ENCODE results near the gene SYTL5. TPM values are rescaled to one million over a fixed set of nuclear protein-coding genes. Genes with fewer than 3 reads are reported as not detected.

The SYTL5 gene
- total RNA-seq, 2 experiments from 2014 or later: not detected

GRCh38 chrX:38150993-38151392 is 144.6 kb downstream of the SYTL5 start:
- H3K4me1 Mint-ChIP-seq: no peaks in the 10 kb centered on the region
- no peak overlapping the region for H3K4me3 Mint-ChIP-seq
- CTCF ChIA-PET: no interaction called here
- POLR2A ChIA-PET: no interaction called here
- no peaks in the 10 kb centered on the region for H3K36me3 Mint-ChIP-seq (ENCODE audit: low read depth)
- H3K27me3 Mint-ChIP-seq: peaks cover 2% of the 10 kb centered on the region
- DNase-seq: no peak
- no peaks in the 10 kb centered on the region for H3K9me3 Mint-ChIP-seq
- no peak overlapping the region for H3K27ac Mint-ChIP-seq

GRCh38 chrX:38151441-38151840 is 145.1 kb downstream of the SYTL5 start:
- Mint-ChIP-seq H3K4me1 (no peaks in the 10 kb centered on the region), H3K27ac (no peak overlapping the region), H3K36me3 (ENCODE audit: low read depth) (no peaks in the 10 kb centered on the region), H3K4me3 (no peak overlapping the region), H3K27me3 (peaks cover 2% of the 10 kb centered on the region), H3K9me3 (no peaks in the 10 kb centered on the region)
- ChIA-PET CTCF (no interaction called here), POLR2A (no interaction called here)
- DNase-seq: no peak

- H3K9me3 Mint-ChIP-seq: no peaks in the 10 kb centered on the region
- H3K36me3 Mint-ChIP-seq (ENCODE audit: low read depth): no peaks in the 10 kb centered on the region
- ChIA-PET POLR2A (no interaction called here), CTCF (no interaction called here)
- H3K4me1 Mint-ChIP-seq: no peaks in the 10 kb centered on the region
- peaks cover 2% of the 10 kb centered on the region for H3K27me3 Mint-ChIP-seq
- H3K4me3 Mint-ChIP-seq: no peak overlapping the region
- H3K27ac Mint-ChIP-seq: no peak overlapping the region
- no peak for DNase-seq
Observed at GRCh38 chrX:38154340-38154739, 148.0 kb downstream of the SYTL5 start.

- Mint-ChIP-seq H3K4me3 (no peak overlapping the region), H3K9me3 (no peaks in the 10 kb centered on the region), H3K36me3 (ENCODE audit: low read depth) (no peaks in the 10 kb centered on the region), H3K4me1 (no peaks in the 10 kb centered on the region), H3K27ac (no peak overlapping the region), H3K27me3 (peaks cover 2% of the 10 kb centered on the region)
- ChIA-PET POLR2A (no interaction called here), CTCF (no interaction called here)
- DNase-seq: no peak
Observed at GRCh38 chrX:38154818-38155217, 148.5 kb downstream of the SYTL5 start.

- Mint-ChIP-seq H3K4me1 (no peaks in the 10 kb centered on the region), H3K4me3 (no peak overlapping the region), H3K27me3 (peaks cover 2% of the 10 kb centered on the region), H3K27ac (no peak overlapping the region), H3K36me3 (ENCODE audit: low read depth) (no peaks in the 10 kb centered on the region), H3K9me3 (no peaks in the 10 kb centered on the region)
- POLR2A ChIA-PET: no interaction called here
- CTCF ChIA-PET: no interaction called here
- no peak for DNase-seq
Observed at GRCh38 chrX:38156838-38157237, 150.5 kb downstream of the SYTL5 start.

GRCh38 chrX:38163193-38163592 is 156.8 kb downstream of the SYTL5 start:
- ChIA-PET CTCF (interaction anchor here (1.1 kb wide), 1 partner anchor 418 kb away, joined by 3 read pairs; no protein-coding TSS in a partner anchor), POLR2A (no interaction called here)
- H3K4me1 Mint-ChIP-seq: no peaks in the 10 kb centered on the region
- no peak overlapping the region for H3K27ac Mint-ChIP-seq
- H3K4me3 Mint-ChIP-seq: no peak overlapping the region
- H3K27me3 Mint-ChIP-seq: no peaks in the 10 kb centered on the region
- H3K36me3 Mint-ChIP-seq (ENCODE audit: low read depth): no peaks in the 10 kb centered on the region
- no peaks in the 10 kb centered on the region for H3K9me3 Mint-ChIP-seq
- DNase-seq: no peak

GRCh38 chrX:38165023-38165422 is 158.7 kb downstream of the SYTL5 start:
- Mint-ChIP-seq H3K36me3 (ENCODE audit: low read depth) (no peaks in the 10 kb centered on the region), H3K9me3 (no peaks in the 10 kb centered on the region), H3K4me1 (no peaks in the 10 kb centered on the region), H3K27me3 (no peaks in the 10 kb centered on the region), H3K4me3 (no peak overlapping the region), H3K27ac (no peak overlapping the region)
- POLR2A ChIA-PET: no interaction called here
- DNase-seq: no peak
- CTCF ChIA-PET: interaction anchor here (3.6 kb wide), 1 partner anchor 239 kb away, joined by 20 read pairs; no protein-coding TSS in a partner anchor

- H3K27me3 Mint-ChIP-seq: no peaks in the 10 kb centered on the region
- ChIA-PET CTCF (interaction anchor here (1.0 to 3.6 kb wide), 7 partner anchors 26 to 421 kb away, joined by 3 to 20 read pairs (median 4); partner anchors contain the start of gene RPGR), POLR2A (no interaction called here)
- H3K9me3 Mint-ChIP-seq: no peaks in the 10 kb centered on the region
- H3K4me1 Mint-ChIP-seq: no peaks in the 10 kb centered on the region
- no peak overlapping the region for H3K27ac Mint-ChIP-seq
- DNase-seq: no peak
- no peak overlapping the region for H3K4me3 Mint-ChIP-seq
- H3K36me3 Mint-ChIP-seq (ENCODE audit: low read depth): no peaks in the 10 kb centered on the region
Observed at GRCh38 chrX:38166478-38167083, 160.2 kb downstream of the SYTL5 start.

- Mint-ChIP-seq H3K9me3 (no peaks in the 10 kb centered on the region), H3K4me1 (no peaks in the 10 kb centered on the region), H3K4me3 (no peak overlapping the region), H3K27me3 (peaks cover 2% of the 10 kb centered on the region), H3K27ac (no peak overlapping the region), H3K36me3 (ENCODE audit: low read depth) (no peaks in the 10 kb centered on the region)
- DNase-seq: no peak
- POLR2A ChIA-PET: no interaction called here
- CTCF ChIA-PET: no interaction called here
Observed at GRCh38 chrX:38170556-38170955, 164.2 kb downstream of the SYTL5 start.

GRCh38 chrX:38172596-38172995 is 166.2 kb downstream of the SYTL5 start:
- POLR2A ChIA-PET: no interaction called here
- H3K9me3 Mint-ChIP-seq: no peaks in the 10 kb centered on the region
- peaks cover 2% of the 10 kb centered on the region for H3K27me3 Mint-ChIP-seq
- no peak overlapping the region for H3K27ac Mint-ChIP-seq
- no peaks in the 10 kb centered on the region for H3K36me3 Mint-ChIP-seq (ENCODE audit: low read depth)
- CTCF ChIA-PET: no interaction called here
- no peaks in the 10 kb centered on the region for H3K4me1 Mint-ChIP-seq
- DNase-seq: no peak
- H3K4me3 Mint-ChIP-seq: no peak overlapping the region

- ChIA-PET POLR2A (no interaction called here), CTCF (no interaction called here)
- no peak for DNase-seq
- Mint-ChIP-seq H3K36me3 (ENCODE audit: low read depth) (no peaks in the 10 kb centered on the region), H3K9me3 (no peaks in the 10 kb centered on the region), H3K27me3 (peaks cover 4% of the 10 kb centered on the region), H3K27ac (no peak overlapping the region), H3K4me3 (no peak overlapping the region), H3K4me1 (no peaks in the 10 kb centered on the region)
Observed at GRCh38 chrX:38175139-38175538, 168.8 kb downstream of the SYTL5 start.

GRCh38 chrX:38178396-38178795 is 172.0 kb downstream of the SYTL5 start:
- ChIA-PET CTCF (no interaction called here), POLR2A (no interaction called here)
- Mint-ChIP-seq H3K27me3 (peaks cover 4% of the 10 kb centered on the region), H3K4me3 (no peak overlapping the region), H3K27ac (no peak overlapping the region), H3K9me3 (no peaks in the 10 kb centered on the region), H3K4me1 (no peaks in the 10 kb centered on the region), H3K36me3 (ENCODE audit: low read depth) (no peaks in the 10 kb centered on the region)
- DNase-seq: no peak
